GM08714 (cell line): ENCODE results near the gene UBE2Q2.
"Not testable (repeated sequence)": the region's sequence is repeated elsewhere in the genome, so short reads cannot be mapped to it uniquely, and the experiment has no call there.

ENCODE experiments used
- H3K4me3 ChIP-seq: fragments of 200-500 bp; sonication (Bioruptor generic); 2 replicates; pipeline ENCODE4 v1.5.1; 2014; ENCODE audit warnings: mild to moderate bottlenecking, low read length, inconsistent platforms
- ZNF274 ChIP-seq: IDR thresholded peaks from 2 replicates; pipeline ENCODE4 v1.6.1; 2012; ENCODE audit warnings: mild to moderate bottlenecking, low read depth, low read length

The UBE2Q2 gene

GRCh38 chr15:75868019-75868418 is 24.8 kb downstream of the UBE2Q2 start:
- no peak for TF ChIP-seq ZNF274

GRCh38 chr15:75869446-75869845 is 26.2 kb downstream of the UBE2Q2 start:
- H3K4me3 ChIP-seq = no peak overlapping the region
- no peak for TF ChIP-seq ZNF274

More at GRCh38 chr15:75868019-75868418, 24.8 kb downstream of the UBE2Q2 start:
- no peak overlapping the region for H3K4me3 ChIP-seq

GRCh38 chr15:75871589-75871988 is 28.3 kb downstream of the UBE2Q2 start:
- H3K4me3 ChIP-seq = not testable (repeated sequence)

GRCh38 chr15:75872403-75872990 is 29.2 kb downstream of the UBE2Q2 start:
- H3K4me3 ChIP-seq = no peak overlapping the region
- no peak for TF ChIP-seq ZNF274

- TF ChIP-seq ZNF274 = no peak
- H3K4me3 ChIP-seq = no peak overlapping the region
Observed at GRCh38 chr15:75884041-75884440, 40.8 kb downstream of the UBE2Q2 start.

- no peak for TF ChIP-seq ZNF274
Observed at GRCh38 chr15:75887178-75887577, 43.9 kb downstream of the UBE2Q2 start.

GRCh38 chr15:75891895-75892294 is 48.6 kb downstream of the UBE2Q2 start:
- TF ChIP-seq ZNF274 = no peak
- no peak overlapping the region for H3K4me3 ChIP-seq

More at GRCh38 chr15:75887178-75887577, 43.9 kb downstream of the UBE2Q2 start:
- H3K4me3 ChIP-seq = no peak overlapping the region

GRCh38 chr15:75895731-75896130 is 52.5 kb downstream of the UBE2Q2 start:
- TF ChIP-seq ZNF274 = no peak
- H3K4me3 ChIP-seq = no peak overlapping the region

- no peak overlapping the region for H3K4me3 ChIP-seq
Observed at GRCh38 chr15:75900577-75900976, 57.3 kb downstream of the UBE2Q2 start.

GRCh38 chr15:75902129-75902557 is 58.9 kb downstream of the UBE2Q2 start:
- no peak overlapping the region for H3K4me3 ChIP-seq
- TF ChIP-seq ZNF274 = no peak

More at GRCh38 chr15:75900577-75900976, 57.3 kb downstream of the UBE2Q2 start:
- TF ChIP-seq ZNF274 = no peak

- TF ChIP-seq ZNF274 = no peak
- H3K4me3 ChIP-seq = peak within 1 kb of the TSS; percentile 91
Observed at GRCh38 chr15:75903331-75904239, 60.3 kb downstream of the UBE2Q2 start, which contains the start of gene FBXO22. TSS of gene FBXO22 (plus strand) at chr15:75903878. CDS start at chr15:75903964, 86 bp downstream.

GRCh38 chr15:75905231-75905630 is 62.0 kb downstream of the UBE2Q2 start:
- TF ChIP-seq ZNF274 = no peak
- H3K4me3 ChIP-seq = peak overlapping the region; percentile 91; the same call in 1 of the 2 replicates

- H3K4me3 ChIP-seq = not testable (repeated sequence)
Observed at GRCh38 chr15:75910355-75910754, 67.1 kb downstream of the UBE2Q2 start.

- H3K4me3 ChIP-seq = no peak overlapping the region
Observed at GRCh38 chr15:75916978-75917377, 73.7 kb downstream of the UBE2Q2 start.

GRCh38 chr15:75918135-75918534 is 74.9 kb downstream of the UBE2Q2 start:
- no peak overlapping the region for H3K4me3 ChIP-seq
- TF ChIP-seq ZNF274 = no peak

More at GRCh38 chr15:75916978-75917377, 73.7 kb downstream of the UBE2Q2 start:
- no peak for TF ChIP-seq ZNF274
